A549 (cell line): Measurements from ENCODE around the gene KLC3.

Source experiments
- EP300 ChIP-seq, 2 experiments: fragments of >200 bp; sonication (Bioruptor Twin); formaldehyde crosslinking; IDR thresholded peaks; 2 replicates in 1 of 2; 3 replicates in 1 of 2; pipeline ENCODE4 v1.6.1; 2016 to 2017
- MYC ChIP-seq: IDR thresholded peaks from 2 replicates; pipeline ENCODE4 v1.6.1; 2012; ENCODE audit warnings: mild to moderate bottlenecking, inconsistent platforms, low read length, improper control_type of control experiment, borderline replicate concordance
- PHF8 ChIP-seq: fragments of 200-600 bp; sonication (generic); IDR thresholded peaks from 2 replicates; pipeline ENCODE4 v1.6.1; 2016; ENCODE audit warnings: low read depth, mild to moderate bottlenecking, antibody characterized with exemption, moderate library complexity, borderline replicate concordance
- POLR2AphosphoS2 ChIP-seq: conservative IDR thresholded peaks from 2 replicates; pipeline ENCODE4 v1.6.1; 2012; ENCODE audit warnings: low read length, improper control_type of control experiment, inconsistent platforms
- TF ChIP-seq, protein P1 (sequence below): fragments of >200 bp; sonication (Bioruptor Twin); formaldehyde crosslinking; IDR thresholded peaks from 3 replicates; pipeline ENCODE4 v1.5.1; 2016

- TF ChIP-seq, protein P1, sequence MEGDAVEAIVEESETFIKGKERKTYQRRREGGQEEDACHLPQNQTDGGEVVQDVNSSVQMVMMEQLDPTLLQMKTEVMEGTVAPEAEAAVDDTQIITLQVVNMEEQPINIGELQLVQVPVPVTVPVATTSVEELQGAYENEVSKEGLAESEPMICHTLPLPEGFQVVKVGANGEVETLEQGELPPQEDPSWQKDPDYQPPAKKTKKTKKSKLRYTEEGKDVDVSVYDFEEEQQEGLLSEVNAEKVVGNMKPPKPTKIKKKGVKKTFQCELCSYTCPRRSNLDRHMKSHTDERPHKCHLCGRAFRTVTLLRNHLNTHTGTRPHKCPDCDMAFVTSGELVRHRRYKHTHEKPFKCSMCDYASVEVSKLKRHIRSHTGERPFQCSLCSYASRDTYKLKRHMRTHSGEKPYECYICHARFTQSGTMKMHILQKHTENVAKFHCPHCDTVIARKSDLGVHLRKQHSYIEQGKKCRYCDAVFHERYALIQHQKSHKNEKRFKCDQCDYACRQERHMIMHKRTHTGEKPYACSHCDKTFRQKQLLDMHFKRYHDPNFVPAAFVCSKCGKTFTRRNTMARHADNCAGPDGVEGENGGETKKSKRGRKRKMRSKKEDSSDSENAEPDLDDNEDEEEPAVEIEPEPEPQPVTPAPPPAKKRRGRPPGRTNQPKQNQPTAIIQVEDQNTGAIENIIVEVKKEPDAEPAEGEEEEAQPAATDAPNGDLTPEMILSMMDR: no peak
- TF ChIP-seq EP300 (IDR thresholded peaks at IDR 0.05) (no peak), POLR2AphosphoS2 (no peak), MYC (no peak), PHF8 (no peak)
These were observed 38.1 kb upstream of the KLC3 start for GRCh38 chr19:45302416-45302815.
